Esophagus muscularis mucosa (tissue), 4 donors: ENCODE measurements around the gene SCGB2B2. TPM values are rescaled to one million over a fixed set of nuclear protein-coding genes. Genes with fewer than 3 reads are reported as not detected.

Experiments used
- DNase-seq: peaks from one replicate; pipeline ENCODE4 v3.0.0-alpha.2; 2017; ENCODE audit errors: extremely low spot score
- H3K27ac ChIP-seq, 4 donors: fragments of 200-600 bp; sonication (generic); replicated peaks in 1 of 4; 1 replicate in 3 of 4; 2 replicates in 1 of 4; pipeline ENCODE4 v1.5.1; 2016 to 2019; ENCODE audit warnings: mild to moderate bottlenecking in 1 of 4
- H3K27me3 ChIP-seq, 4 donors: fragments of 200-600 bp; sonication (generic); one replicate each; pipeline versions ENCODE4 v1.5.1 to v1.6.0; 2016 to 2019
- H3K36me3 ChIP-seq, 4 donors: fragments of 200-600 bp; sonication (generic); one replicate each; pipeline ENCODE4 v1.5.1; 2016 to 2019
- H3K4me1 ChIP-seq, 4 donors: fragments of 200-600 bp; sonication (generic); one replicate each; pipeline ENCODE4 v1.5.1; 2016 to 2019
- H3K4me3 ChIP-seq, 4 donors: fragments of 200-600 bp; sonication (generic); 1 replicate in 2 of 4; 2 replicates in 2 of 4; pipeline ENCODE4 v1.5.1; 2016 to 2019; ENCODE audit warnings: mild to moderate bottlenecking in 4 of 4, moderate library complexity in 1 of 4
- H3K9me3 ChIP-seq, 4 donors: fragments of 200-600 bp; sonication (generic); 1 replicate in 3 of 4; 2 replicates in 1 of 4; pipeline ENCODE4 v1.5.1; 2016 to 2019
- CTCF ChIP-seq, 3 experiments: fragments of 200-600 bp in 2 of 3; fragments of 450-650 bp in 1 of 3; sonication (generic) in 2 of 3; IDR thresholded peaks; one replicate each; pipeline ENCODE4 v1.5.1; 2017 to 2019; ENCODE audit warnings: antibody characterized with exemption in 3 of 3, mild to moderate bottlenecking in 2 of 3, moderate library complexity in 1 of 3
- EP300 ChIP-seq: sonication (generic); formaldehyde crosslinking; IDR thresholded peaks from one replicate; pipeline ENCODE4 v1.6.1; 2017; ENCODE audit warnings: antibody characterized with exemption
- POLR2A ChIP-seq: fragments of 450-650 bp; IDR thresholded peaks from one replicate; pipeline ENCODE4 v1.6.1; 2017; ENCODE audit warnings: antibody characterized with exemption, moderate library complexity, mild to moderate bottlenecking, low read depth
- POLR2AphosphoS5 ChIP-seq, 2 donors: sonication (generic); formaldehyde crosslinking; IDR thresholded peaks; one replicate each; pipeline ENCODE4 v1.6.1; 2017; ENCODE audit warnings: antibody characterized with exemption in 2 of 2
- WGBS: methylation state at CpG from one replicate; pipeline ENCODE4 v1.1.5; 2018; 5-methylcytosine and 5-hydroxymethylcytosine counted together
- intact Hi-C: fragments of 100-400 bp; cut with DNase I; formaldehyde crosslinking; loops from one replicate; pipeline ENCODE4 v1.15.1; 2023
- total RNA-seq, 4 donors: library from RNA; depleted of rRNA; stranded (reverse); fragments of >200 nt; gene quantifications; one replicate each; pipeline versions ENCODE4 v1.1.0 to v1.2.1, GENCODE V29; 2016

Gene SCGB2B2
- total RNA-seq, 4 donors from 2014 or later: 0.83 to 0.86 TPM; not detected in 2

GRCh38 chr19:34661357-34661756 lies 15.6 kb downstream of the SCGB2B2 start:
- Histone ChIP-seq H3K27me3 (no peaks in the 10 kb centered on the region), H3K4me1 (no peaks in the 10 kb centered on the region), H3K27ac (no peak overlapping the region), H3K4me3 (no peak overlapping the region), H3K36me3 (no peaks in the 10 kb centered on the region), H3K9me3 (no peaks in the 10 kb centered on the region)
- TF ChIP-seq POLR2AphosphoS5 (IDR thresholded peaks at IDR 0.05): no peak
- TF ChIP-seq POLR2A: no peak
- TF ChIP-seq CTCF (IDR thresholded peaks at IDR 0.05): no peak
- no peak for TF ChIP-seq EP300
- intact Hi-C loops: no loop called here
- WGBS: 86% methylated on average over 3 of the region's 3 CpGs
- no peak for DNase-seq

GRCh38 chr19:34655651-34656050 lies 21.3 kb downstream of the SCGB2B2 start:
- no peaks in the 10 kb centered on the region for H3K4me1 ChIP-seq
- H3K27me3 ChIP-seq: no peaks in the 10 kb centered on the region
- TF ChIP-seq EP300: no peak
- no peak for TF ChIP-seq POLR2A
- TF ChIP-seq POLR2AphosphoS5 (IDR thresholded peaks at IDR 0.05): no peak
- no peak for TF ChIP-seq CTCF (IDR thresholded peaks at IDR 0.05)
- H3K9me3 ChIP-seq: peaks cover 0 to 10% (median 7%) of the 10 kb centered on the region in 4 donors
- intact Hi-C loops: no loop called here
- DNase-seq: no peak
- H3K4me3 ChIP-seq: no peak overlapping the region
- no peak overlapping the region for H3K27ac ChIP-seq
- 72% methylated on average over 2 of the region's 2 CpGs for WGBS
- H3K36me3 ChIP-seq: no peaks in the 10 kb centered on the region

DNA sequence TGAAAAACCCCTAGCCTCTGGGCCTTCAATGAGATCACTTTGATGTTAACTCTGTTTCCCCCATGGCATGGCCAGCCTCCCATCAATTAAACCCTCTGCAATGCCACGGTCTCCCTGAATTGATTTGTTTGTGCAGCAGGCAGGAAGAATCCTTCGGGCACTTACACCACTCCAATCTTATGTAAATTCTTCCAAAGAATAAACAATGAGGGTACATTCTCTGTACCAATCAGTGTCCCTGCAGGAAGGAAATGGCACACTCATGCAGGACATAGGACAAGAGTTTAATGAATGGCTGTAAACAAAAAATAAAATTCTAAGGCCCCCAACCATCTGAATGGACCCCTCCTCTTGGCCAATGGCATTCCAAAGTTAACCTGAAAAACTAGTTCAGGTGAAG lies 22.2 kb downstream of the SCGB2B2 start:
- Histone ChIP-seq H3K27me3 (no peaks in the 10 kb centered on the region), H3K4me1 (no peaks in the 10 kb centered on the region), H3K36me3 (no peaks in the 10 kb centered on the region), H3K4me3 (no peak overlapping the region), H3K9me3 (peaks cover 0 to 10% (median 7%) of the 10 kb centered on the region in 4 donors), H3K27ac (no peak overlapping the region)
- 47% methylated on average over 2 of the region's 2 CpGs for WGBS
- TF ChIP-seq CTCF (IDR thresholded peaks at IDR 0.05) (no peak), POLR2AphosphoS5 (IDR thresholded peaks at IDR 0.05) (no peak), EP300 (no peak), POLR2A (no peak)
- no peak for DNase-seq
- intact Hi-C loops: no loop called here

GRCh38 chr19:34651747-34652146 lies 25.2 kb downstream of the SCGB2B2 start:
- TF ChIP-seq EP300 (no peak), POLR2A (no peak), CTCF (IDR thresholded peaks at IDR 0.05) (no peak), POLR2AphosphoS5 (IDR thresholded peaks at IDR 0.05) (no peak)
- no peak overlapping the region for H3K27ac ChIP-seq
- no peaks in the 10 kb centered on the region for H3K36me3 ChIP-seq
- intact Hi-C loops: no loop called here
- DNase-seq: no peak
- no peaks in the 10 kb centered on the region for H3K4me1 ChIP-seq
- no peak overlapping the region for H3K4me3 ChIP-seq
- H3K27me3 ChIP-seq: no peaks in the 10 kb centered on the region
- WGBS: 74% methylated on average over 2 of the region's 2 CpGs
- H3K9me3 ChIP-seq: peaks cover 0 to 10% (median 7%) of the 10 kb centered on the region in 4 donors

DNA sequence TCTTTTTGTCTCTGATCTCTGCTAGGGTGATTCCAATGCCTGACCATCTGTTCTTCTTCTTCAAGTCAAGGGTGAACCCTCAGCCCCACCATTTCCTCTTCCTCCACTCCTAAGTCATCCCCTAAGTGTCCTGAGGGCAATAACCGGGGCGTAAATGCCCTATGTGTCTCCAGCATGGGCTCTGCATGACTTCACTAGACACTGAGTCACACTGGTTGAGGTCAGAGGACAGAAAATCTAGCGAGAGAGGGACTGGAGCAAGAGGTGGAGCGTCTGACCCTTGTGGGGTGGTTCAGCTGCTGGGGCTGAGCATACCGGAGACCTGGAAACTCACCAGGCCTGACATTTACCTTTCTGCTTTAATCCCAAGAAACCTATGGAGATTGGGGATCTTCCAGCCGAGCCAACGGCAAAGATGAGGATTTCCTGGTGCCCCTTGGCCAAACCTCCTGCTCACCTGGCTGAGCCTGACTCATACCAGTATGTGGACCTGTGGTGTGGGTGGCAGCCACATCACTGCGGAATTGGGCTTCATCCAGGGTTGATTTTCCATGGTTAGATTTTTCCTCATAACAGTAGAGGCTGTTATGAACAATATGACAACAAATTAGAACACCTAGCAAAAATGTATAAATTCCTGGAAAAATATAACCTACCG lies 26.9 kb downstream of the SCGB2B2 start:
- no peaks in the 10 kb centered on the region for H3K36me3 ChIP-seq
- DNase-seq: no peak
- no peak for TF ChIP-seq POLR2A
- no peak for TF ChIP-seq CTCF (IDR thresholded peaks at IDR 0.05)
- no peak for TF ChIP-seq EP300
- TF ChIP-seq POLR2AphosphoS5 (IDR thresholded peaks at IDR 0.05): no peak
- WGBS: 88% methylated on average over 8 of the region's 9 CpGs
- intact Hi-C loops: no loop called here
- no peaks in the 10 kb centered on the region for H3K27me3 ChIP-seq
- no peak overlapping the region for H3K27ac ChIP-seq
- H3K9me3 ChIP-seq: peaks cover 0 to 10% (median 7%) of the 10 kb centered on the region in 4 donors
- H3K4me3 ChIP-seq: no peak overlapping the region
- H3K4me1 ChIP-seq: no peaks in the 10 kb centered on the region
